ELF-1 (cell line): ENCODE data around the gene STXBP2.

Source experiments
- DNase-seq: peaks from one replicate; pipeline ENCODE4 v3.0.0-alpha.2; 2016; ENCODE audit warnings: low read depth, low spot score

Gene STXBP2

GRCh38 chr19:7636691-7637373, at the start of gene STXBP2:
STXBP2 (plus strand) TSS chr19:7637110; CDS start chr19:7637150, 40 bp downstream.
- peak; percentile 56 for DNase-seq

DNA sequence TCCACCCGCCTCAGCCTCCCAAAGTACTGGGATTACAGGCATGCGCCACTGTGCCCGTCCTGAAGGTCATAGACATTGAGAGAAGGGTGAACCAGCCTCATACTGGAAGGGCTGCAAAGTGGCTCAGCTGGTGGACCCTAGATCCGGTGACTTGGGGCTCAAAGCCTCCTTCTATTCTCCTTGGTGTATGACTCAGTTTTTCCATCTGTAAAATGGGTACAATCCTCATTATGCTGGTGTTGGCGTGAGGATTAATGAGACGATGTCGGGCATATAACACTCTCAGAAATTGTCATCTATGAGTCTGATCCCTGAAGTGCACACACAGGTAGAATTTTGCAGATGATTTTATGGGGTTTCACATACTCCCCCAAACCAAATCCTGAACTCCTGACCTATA, 47.1 kb upstream of the STXBP2 start:
- DNase-seq = no peak

GRCh38 chr19:7590256-7590655, 46.7 kb upstream of the STXBP2 start:
- peak; percentile 82 for DNase-seq

DNA sequence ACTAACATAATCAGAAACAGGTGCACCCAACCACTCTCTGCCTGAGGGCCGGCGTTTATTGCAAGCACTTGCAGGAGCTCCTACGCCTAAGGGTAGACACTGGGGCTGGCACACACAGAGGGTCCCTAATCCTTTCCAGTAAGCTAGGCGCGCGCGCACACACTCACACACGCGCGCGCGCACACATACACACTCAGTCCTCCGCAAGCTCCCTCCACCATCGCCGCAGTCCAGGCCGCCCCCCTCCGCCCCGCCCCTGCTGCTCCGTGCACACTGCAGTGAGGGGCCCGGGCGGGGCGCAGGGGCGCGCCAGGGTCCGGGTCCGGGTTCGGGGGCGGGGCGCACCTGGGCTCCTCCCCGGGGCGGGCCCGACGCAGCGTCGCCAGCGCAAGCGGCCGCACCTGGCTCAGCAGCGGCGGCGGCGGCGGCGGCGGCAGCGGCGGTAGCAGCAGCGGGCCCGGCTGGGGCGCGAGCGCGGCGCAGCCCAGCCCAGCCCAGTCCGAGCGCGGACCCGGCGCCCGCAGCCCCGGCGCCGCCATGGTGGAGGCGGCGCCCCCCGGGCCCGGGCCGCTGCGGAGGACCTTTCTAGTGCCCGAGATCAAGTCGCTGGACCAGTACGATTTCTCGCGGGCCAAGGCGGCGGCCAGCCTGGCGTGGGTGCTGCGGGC, 41.3 kb upstream of the STXBP2 start, which contains the start of gene CAMSAP3:
CAMSAP3 (plus strand) TSS at position 398 of the 668 bp plus-strand sequence; CDS start at position 538, 140 bp downstream.
- DNase-seq = peak; percentile 69

- no peak for DNase-seq
These were observed 40.5 kb upstream of the STXBP2 start for GRCh38 chr19:7596211-7596937.

GRCh38 chr19:7597689-7598088, 39.2 kb upstream of the STXBP2 start:
- no peak for DNase-seq

GRCh38 chr19:7598180-7598579, 38.7 kb upstream of the STXBP2 start:
- DNase-seq = no peak

DNA sequence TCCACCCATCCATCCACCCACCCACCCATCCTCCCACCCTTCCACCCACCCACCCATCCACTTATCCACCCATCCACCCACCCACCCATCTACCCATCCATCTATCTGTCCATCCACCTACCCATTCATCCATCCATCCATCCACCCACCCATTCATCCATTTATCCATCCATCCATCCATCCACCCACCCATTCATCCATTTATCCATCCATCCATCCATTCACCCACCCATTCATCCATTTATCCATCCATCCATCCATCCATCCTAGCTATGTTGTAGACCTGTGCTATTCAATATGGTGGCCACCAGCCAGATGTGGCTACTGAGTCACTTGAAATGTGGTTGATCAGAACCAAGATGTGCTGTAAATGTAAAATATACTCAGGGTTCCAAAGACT, 36.2 kb upstream of the STXBP2 start:
- DNase-seq = no peak

GRCh38 chr19:7602240-7602934, 34.5 kb upstream of the STXBP2 start:
- DNase-seq = no peak

DNA sequence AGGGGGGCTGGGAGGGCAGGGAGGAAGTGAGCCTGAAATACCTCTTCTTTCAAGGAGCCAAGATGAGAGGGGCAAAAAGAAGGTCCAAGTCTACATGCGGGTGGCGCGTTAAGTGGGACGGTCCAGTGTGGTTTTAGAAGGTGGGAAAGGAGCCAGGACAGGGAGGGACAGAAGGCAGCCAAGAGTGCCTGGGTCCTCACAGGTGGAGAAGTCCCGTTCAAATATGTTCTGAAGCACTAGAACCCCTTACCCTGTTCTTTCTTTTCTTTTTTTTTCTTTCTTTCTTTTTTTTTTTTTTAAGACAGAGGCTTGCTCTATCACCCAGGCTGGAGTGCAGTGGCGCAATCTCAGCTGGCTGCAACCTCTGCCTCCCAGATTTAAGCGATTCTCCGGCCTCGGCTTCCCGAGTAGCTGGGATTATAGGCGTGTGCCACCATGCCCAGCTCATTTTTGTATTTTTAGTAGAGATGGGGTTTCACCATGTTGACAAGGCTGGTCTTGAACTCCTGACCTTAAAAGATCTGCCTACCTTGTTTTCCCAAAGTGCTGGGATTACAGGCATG, 33.9 kb upstream of the STXBP2 start:
- no peak for DNase-seq

GRCh38 chr19:7603919-7604318, 33.0 kb upstream of the STXBP2 start:
- DNase-seq = no peak

DNA sequence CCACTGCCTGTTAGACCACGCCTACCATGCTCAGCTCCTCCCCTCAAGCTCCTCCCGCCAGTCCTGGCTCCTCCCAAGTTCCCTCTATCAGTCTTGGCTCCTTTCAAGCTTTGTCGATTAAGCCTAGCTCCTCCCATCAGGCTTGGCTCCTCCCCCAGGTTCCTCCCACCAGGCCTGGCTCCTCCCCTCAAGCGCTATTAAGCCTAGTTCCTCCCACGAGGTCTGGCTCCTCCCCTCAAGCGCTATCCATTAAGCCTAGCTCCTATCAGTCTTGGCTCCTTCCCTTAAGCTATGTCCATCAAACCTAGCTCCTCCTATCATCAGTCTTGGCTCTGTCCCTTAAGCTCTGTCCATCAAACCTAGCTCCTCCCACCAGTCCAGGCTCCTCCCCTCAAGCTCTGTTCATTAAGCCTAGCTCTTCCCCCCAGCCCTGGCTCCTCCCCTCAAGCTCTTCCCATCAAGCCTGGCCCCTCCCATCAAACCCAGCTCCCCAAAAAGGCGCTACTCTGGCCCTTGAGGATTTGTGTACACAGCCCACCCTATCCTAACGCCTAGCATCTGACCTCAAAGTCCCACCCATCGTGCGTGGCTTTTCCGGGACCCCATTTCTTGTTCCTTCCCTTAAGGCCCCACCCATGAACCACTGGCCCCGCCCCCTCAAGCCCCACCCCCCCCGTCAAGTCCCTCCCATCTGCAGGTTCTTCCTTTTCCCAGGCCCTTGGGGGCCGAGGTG, 31.3 kb upstream of the STXBP2 start:
- DNase-seq = peak; percentile 97

DNA sequence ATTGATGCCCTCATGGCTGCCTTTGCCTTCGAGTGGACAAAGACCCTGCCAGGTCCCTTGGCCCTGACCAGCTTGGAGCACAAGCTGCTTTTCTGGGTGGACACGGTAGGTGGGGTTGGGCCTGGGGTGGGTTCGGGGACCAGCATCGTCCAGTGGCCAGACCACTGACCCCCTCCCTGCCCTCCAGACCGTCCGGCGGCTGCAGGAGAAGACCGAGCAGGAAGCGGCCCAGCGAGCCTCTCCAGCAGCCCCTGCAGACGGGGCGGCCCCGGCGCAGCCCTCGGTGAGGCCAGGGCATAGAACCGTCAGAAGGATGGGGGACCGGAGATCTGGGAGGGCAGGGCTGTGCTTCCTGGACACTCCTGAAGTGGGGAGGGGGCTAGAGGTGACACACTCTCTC, 30.6 kb upstream of the STXBP2 start:
- no peak for DNase-seq

DNA sequence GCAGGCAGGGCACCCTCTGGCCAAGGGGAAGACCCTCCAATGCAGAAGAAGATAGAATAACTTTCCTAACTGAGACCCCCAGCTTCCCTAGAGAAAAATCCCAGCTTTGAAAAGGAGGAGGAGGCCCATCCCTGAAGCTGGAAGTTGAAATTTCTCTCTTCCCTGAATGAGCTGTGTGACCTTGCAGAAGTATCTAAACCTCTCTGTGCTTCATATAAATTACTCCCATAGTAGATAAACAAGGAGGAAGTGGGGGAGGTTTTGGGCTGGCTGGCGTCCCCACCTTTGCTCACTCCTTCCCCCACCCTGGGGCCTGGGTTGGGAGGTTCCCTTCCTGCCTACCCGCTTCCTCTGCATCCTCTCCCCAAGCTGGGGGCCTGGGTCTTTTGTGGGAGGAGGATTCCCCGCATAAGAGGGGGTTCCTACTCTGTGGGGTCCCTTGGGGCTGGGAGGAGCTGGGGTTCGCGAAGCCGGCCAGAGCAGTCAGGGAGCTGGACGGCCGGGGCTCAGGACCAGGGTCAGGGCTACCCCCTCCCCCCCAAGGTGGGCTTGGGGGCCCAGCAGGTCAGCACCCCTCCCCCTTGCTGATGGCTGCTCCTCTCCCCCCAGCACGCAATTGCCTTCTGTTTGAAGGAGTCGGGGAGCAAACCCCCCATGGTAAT, 29.6 kb upstream of the STXBP2 start:
- no peak for DNase-seq

DNA sequence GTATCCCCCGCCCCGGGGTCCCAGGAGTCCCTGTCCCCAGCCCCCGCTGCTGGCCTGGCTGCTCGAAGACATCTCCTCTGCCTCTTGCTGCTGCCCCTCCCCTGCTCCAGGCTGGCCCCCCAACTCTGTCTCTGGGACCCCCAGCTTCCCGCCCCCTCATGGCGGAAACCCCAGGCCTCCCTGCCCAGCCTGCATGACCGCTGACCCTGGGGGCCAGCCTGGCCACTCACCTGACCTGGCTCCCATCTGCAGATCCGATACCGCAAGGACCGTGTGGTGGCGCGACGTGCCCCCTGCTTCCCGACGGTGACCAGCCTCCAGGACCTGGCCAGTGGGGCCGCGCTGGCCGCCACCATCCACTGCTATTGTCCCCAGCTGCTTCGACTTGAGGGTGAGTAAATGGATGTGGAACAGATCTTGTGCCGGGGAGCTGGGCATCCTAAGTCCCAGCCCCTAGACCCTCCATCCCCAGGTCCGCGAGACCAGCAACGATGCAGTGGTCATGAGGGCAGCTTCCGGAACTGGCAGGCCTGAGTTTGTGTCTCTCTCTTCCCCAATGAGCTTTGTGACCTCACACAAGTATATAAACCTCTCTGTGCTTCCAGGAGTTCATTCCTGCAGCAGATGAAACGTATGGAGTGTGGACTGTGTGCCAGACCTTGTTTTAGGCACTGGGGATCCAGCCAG, 28.9 kb upstream of the STXBP2 start:
- no peak for DNase-seq

DNA sequence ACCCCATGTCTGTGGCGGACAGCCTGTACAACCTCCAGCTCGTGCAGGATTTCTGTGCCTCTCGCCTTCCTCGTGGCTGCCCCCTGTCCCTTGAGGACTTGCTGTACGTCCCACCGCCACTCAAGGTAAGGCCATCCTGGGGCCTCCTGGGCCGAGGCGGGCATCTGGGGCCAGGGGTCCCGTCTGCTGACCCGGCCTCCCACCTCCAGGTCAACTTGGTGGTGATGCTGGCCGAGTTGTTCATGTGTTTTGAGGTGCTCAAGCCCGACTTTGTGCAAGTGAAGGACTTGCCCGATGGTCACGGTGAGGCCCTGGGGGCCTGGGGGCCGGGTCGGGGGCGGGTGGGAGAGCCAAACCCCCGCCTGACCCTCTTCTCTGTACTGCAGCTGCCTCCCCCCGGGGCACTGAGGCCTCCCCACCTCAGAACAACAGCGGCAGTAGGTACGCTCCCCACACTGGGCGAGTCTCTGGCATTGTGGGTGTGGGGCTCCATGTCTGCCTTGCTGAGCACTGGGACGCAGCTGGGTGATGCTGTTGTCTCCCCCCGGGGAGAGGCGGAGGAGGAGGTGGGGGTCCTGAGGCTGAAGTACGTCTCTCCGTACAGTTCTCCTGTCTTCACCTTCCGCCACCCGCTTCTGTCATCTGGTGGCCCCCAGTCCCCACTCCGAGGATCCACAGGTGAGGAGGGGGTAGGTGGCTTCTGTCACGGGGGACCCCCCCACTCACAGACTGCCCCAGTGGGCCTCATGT, 26.2 kb upstream of the STXBP2 start:
- no peak for DNase-seq

DNA sequence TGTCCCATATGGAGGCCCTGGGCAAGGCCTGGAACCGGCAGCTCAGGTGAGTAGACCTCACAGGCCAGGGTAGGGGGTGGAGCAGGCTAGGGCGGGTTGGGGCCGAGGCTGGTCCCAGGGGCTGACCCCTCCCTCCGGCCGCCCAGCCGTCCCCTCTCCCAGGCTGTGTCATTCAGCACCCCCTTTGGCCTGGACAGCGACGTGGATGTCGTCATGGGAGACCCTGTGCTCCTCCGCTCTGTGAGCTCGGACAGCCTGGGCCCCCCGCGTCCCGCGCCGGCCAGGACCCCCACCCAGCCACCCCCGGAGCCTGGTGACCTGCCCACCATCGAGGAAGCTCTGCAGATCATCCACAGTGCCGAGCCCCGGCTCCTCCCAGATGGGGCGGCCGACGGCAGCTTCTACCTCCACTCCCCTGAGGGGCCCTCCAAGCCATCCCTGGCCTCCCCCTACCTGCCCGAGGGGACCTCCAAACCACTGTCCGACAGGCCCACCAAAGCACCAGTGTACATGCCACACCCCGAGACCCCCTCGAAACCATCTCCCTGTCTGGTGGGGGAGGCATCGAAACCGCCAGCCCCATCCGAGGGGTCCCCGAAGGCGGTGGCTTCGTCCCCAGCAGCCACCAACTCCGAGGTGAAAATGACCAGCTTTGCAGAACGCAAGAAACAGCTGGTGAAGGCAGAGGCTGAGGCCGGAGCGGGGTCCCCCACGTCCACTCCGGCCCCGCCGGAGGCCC, 25.2 kb upstream of the STXBP2 start:
- DNase-seq = no peak
